Measurements from ENCODE around the gene SEL1L3.
A peak's percentile ranks its signal among the peaks of the same experiment; 100 is the strongest.
"Not testable (repeated sequence)": the region's sequence is repeated elsewhere in the genome, so short reads cannot be mapped to it uniquely, and the experiment has no call there.

Gene SEL1L3

DNA sequence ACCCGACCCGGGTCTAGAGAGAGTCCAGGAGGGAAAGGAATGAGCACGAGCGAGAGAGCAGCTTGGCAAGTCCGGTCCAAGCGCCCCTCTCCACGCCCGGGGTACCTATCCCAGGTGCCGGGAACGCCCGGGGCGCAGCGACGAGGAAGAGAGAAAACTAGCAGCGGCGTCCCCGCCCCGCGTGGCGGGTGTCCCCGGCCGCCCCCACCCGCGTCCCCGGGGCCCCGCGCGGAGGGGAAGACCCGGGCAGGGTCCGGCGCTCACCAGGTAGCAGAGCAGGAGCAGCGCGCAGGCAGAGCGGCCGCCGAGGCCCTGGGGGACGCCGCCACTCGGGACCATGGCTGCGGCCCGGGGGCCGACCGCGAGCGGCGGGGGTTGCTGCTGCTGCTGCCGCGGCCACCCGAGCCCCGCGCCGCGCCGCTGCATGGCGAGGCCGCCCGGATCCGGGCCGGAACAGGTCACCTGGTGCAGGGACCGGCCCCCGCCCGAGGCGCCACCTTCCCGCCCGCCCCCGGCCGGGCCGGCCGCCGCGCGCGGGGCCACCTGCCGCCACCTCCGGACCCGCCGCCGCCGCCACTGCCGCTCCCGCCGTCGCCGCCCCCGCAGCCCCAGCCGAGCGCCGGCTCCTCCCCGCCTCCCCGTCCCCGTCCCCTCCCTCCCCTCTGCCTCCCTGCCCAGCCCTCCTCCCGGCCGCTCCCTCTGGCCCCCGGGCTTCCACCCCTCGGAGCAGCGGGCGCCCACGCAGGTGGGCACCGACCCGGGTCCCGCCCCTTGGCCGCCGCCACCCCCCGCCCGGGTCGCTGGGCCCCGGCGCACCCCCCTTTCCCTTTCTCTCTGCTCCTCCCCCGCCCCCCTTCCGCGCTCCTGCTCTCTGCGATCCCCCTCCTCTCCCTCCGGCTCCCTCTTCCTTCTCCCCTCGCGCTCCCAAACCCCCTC lies at the start of gene SEL1L3:
Gene SEL1L3, minus strand, starts transcription at position 578 of the 936 bp plus-strand sequence. Its CDS starts 152 bp downstream, at position 426.
- peak; percentile 51 for DNase-seq (ENCODE audit: low read depth)

DNA sequence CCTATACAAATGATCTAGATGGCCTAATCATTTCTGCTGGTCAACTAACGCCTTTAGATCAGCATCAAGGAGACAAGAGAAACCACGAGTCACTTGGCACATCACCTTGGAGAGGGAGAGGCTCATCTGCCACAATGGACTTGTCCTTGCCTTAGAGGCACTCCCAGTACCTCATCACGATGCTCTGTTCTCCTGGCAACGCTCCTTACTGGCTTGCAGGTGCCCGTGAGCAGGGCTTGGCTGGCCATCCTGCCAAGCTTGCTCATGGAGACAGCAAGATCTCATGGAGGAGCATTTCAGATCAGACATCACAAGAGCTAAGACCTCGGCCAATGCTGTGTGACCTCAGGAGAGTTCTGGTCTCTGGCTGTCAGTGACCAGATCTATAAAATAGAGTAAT lies 48.6 kb upstream of the SEL1L3 start:
- DNase-seq (ENCODE audit: low read depth), result no peak

DNA sequence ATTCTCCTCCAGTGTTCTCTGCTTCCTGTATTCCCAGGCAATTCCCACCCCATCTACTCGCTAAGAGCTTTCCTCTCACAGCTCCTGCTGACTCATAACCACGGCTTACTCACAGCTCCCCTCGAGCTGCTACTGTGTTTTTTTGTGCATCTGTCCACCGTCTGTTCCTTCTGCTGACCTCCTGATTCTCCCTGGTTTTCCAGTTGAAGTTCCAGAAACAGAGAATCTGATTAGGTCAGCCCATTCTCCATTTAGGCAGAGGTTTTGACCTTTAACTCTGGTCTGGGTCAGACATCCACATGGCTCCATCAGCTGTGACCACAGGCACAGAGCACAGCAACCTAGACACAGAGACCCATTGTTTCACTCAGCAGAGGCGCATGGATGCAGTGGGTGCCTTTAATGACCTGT lies 45.7 kb upstream of the SEL1L3 start:
- DNase-seq (ENCODE audit: low read depth), result no peak

DNA sequence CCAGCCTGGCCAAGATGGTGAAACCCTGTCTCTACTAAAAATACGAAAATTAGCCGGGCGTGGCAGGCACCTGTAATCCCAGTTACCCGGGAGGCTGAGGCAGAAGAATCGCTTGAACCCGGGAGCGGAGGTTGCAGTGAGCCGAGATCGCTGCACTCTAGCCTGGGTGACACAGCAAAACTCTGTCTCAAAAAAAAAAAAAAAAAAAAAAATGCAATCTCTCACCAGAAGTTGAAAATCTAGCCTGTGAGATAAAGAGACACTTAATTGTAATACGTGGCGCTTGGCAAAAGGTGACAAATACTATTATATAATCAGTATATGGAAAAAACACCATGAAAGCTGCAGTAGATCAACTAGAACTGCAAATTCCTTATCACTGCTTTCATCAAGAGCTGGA lies 43.3 kb upstream of the SEL1L3 start:
- not testable (repeated sequence) for DNase-seq (ENCODE audit: low read depth)

DNA sequence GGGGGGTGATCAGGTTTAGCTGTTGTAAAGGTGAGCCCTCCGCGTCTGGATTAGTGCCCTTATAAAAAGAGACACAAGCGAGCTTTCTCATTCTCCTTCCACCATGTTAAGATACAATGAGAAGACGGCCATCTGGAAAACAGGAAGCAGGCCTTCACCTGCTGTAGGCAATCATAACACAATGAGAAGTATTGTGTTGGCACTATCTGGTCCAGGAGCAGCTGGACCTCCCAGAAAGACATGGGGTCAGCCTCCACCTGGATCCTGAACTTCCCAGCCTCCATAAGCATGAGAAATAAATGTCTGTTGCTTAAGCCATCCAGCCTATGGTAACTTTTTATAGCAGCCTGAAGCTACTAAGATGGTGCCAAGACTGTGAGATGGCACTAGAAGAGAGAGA lies 42.6 kb upstream of the SEL1L3 start:
- no peak for DNase-seq (ENCODE audit: low read depth)

DNA sequence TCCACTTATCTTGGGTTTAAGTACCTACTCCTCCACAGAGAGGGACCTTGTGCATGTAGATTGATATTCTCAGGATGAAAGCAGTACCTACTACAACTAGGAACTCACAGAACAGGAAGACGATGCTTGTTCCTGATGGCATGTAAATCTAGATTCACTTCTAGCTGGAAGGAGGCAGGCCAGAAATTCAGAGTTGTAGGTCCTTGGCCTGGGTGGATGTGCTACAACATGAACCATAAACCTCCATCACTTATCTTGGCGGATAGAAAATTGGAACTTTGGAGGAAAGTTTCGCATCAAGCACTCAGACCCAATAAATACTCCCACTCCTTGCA lies 41.9 kb upstream of the SEL1L3 start:
- DNase-seq (ENCODE audit: low read depth), result no peak

DNA sequence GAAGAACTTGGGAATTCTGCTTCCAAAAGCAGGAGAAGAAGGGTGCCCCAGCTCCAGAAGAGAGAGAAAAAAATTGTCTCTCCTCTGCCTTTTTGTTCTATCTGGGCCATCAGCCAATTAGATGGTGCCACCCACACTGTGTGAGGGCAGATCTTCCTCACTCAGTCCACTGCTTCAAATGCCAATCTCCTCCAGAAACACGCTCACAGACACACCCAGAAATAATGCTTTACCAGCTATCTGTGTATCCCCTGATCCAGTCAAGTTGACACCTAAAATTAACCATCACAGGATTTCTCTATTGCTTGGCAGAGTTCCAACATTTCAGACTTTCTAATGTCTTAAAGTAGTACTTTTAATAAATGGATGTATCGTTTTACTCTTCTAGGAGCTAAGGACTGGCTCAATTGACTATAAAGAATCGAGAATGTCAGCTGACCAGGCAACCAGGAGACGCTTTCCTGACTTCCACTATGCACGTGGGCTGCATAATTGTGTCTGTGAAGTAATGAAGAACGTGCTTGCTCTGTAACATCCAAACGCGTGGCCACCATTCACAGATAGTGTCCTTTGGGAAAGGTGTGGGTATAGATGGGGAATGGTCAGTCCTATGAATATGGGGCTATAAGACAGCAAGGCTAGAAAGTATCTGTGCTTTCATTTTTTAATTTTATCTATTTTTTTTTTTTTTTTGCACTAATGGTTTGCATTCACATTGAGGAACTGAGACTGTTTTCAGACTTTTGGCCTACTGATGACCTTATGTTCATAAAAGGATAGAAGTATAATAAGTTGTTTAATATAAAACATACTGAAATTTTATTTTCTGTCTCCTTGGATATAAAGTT lies 41.3 kb upstream of the SEL1L3 start:
- DNase-seq (ENCODE audit: low read depth), result no peak

DNA sequence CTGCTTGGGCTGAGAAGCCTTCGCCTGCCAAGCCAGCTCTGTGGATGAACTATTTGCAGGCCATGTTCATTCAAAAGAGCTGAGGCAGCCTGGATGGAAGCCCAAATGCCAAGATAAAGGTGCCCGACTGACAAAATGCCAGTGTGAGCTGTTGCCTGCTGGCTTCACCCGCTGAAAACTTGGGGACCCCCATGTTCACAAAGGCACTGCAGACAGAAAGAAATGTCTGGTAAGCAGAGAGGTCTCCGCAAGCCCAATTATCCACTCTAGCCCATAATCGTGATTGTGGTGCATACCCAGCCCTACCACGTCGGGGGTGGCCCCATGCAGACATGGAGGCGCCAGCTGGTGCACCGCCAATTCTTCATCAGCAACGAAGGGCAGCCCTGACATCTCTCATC lies 38.2 kb upstream of the SEL1L3 start:
- DNase-seq (ENCODE audit: low read depth), result no peak

DNA sequence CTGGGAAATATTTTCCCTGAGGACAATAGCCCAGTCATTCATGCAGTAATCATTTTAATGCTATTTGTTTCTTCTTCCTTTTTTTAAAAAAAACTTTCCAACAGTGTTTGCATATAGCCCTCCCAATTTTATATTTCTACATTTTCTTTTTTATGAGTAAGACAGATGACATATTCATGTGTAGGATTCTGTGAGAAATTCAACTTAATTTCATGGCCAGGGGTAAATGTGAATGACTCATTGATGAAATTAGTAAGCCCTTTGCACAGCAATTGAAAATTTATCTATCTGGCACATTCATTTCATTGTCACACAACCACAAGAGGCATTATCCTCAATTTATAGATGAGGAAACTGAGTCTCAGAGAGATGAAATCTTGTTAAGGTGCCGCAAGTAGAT lies 37.5 kb upstream of the SEL1L3 start:
- DNase-seq (ENCODE audit: low read depth), result no peak

DNA sequence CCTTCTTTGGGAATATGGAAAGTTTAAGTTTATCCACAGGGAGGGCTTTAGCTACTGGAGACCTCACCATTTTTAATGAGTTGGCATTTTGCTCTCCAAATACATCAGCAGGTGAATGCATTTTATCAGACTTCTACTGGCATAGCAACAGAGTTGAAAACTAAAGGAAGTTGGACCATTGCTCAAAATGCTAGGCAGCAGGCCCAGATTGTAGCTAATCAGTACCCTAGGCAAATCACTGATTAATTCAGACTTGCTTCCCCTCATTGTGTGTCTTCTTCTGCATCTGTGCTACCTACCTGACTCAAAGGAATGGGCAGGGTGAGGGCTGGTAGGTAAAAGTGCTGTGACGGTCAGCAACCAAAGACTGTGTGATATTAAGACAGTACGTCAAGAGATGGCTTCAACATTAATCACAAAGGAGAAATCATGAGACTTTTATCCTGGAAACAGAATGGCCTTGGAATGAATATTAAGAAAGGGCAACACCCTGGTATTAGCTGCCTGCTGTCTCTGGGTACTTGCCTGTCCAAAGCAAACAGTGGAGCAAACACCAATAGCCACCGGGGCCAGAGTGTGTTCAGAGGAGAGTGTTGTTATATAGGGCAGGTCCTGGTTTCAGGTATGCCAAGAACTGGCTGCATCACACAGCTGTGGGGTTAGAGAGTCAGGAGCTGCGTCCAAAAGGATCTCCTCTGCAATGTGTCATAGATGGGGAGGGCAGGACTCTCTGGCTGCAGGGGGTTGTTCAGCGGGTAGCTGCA lies 34.2 kb upstream of the SEL1L3 start:
- no peak for DNase-seq (ENCODE audit: low read depth)

DNA sequence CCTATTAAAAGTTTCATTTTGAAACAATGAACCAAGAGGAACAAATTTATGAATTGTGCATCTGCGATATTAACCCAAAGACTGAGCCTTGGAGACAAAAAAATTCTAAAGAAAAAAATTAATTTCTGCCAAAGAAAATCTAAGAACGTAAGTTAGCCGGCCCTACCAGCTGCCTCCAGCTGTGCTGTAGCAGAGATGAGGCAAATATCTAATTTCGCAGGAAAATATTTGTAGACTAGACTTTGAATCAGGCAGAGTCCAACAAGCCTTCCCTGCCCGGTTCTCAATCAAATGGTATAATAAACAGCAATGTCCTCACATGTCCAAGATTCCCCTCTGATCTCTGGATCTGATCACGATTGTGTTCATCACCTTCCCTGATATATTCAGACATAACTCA lies 30.0 kb upstream of the SEL1L3 start:
- no peak for DNase-seq (ENCODE audit: low read depth)

DNA sequence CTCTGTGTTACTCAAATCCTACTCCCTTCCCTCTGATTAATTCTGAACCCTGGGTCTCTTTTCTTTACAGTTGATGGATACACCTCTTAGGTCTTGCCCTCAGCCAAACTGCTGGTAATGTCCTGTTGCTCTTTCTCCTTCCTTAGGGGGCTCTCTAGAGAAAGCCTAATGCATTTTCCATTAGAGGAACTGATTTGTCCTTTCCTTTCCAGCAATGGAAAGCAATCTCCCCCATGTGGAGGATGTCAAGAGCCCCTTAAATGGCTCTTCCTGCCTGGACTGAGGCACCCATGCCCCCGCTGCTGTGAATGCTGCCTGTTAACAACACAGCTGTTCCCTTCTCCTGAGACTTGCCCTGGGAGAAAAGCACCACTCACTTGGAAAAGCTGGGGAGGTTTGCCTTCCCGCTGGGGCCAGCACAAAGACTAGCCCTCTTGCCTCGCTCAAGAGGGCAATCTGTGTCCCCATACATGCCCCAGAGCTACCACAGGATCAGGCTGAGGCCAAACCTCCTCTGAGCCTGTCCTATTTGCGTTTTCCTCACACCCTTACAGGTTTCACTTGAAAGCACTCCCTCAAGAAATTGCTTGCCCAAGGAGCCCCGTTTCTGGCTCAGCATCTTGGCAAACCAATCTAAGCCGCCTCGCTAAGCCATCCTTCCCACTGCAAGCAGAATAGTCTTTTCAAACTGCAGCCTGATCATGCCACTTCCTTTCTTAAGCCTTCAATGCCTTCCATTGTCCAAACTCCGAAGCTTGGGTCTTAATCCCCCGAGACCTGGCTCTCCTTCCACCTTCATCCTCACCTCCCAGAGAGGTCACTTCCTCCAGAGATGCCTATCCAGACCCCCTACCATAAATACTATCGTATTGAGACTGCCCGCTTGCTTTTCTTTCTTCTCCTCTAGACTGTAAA lies 28.0 kb upstream of the SEL1L3 start:
- no peak for DNase-seq (ENCODE audit: low read depth)

DNA sequence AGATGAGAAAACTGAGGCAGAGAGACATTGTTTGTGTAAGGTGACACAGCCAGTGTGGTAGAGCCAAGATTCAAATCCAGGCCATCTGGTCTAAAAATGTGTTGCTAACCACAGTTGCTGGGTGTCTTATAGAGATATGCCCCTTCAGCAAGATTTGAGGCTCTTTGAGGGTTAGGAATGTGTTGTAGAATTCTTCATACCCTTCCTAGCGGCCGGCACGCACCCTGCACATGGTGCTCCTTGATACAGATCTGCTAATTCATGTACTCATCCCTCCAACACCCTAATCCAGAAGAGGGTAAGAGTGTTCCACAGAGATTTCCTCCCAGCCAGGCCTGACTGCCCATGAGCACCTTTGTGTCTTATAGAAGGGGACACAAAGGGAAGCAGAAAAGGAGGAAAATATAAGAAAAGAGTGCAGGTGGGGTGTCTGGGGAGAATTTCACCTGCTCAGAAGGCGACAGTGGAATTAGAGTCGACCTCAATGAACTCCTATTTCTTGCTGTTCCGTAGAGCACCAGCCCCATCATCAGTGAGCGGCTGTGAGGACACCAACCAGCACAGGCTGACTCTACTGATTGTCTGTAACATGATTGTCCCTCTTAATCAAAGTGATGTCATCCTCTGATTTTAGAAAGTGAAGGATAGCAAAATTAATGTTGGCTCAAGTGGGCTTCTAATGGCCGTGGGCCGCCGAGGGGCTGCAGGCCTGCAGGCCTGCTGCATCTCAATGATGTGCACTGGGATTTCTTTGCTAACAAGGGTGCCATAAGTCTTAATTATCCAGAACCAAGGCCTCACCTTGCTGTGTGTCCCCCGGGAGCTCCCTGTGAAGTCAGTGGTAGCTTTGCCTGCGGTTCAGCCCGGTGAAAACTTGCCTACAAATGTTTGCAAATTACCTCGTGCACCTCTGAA lies 27.1 kb upstream of the SEL1L3 start:
- DNase-seq (ENCODE audit: low read depth), result no peak

DNA sequence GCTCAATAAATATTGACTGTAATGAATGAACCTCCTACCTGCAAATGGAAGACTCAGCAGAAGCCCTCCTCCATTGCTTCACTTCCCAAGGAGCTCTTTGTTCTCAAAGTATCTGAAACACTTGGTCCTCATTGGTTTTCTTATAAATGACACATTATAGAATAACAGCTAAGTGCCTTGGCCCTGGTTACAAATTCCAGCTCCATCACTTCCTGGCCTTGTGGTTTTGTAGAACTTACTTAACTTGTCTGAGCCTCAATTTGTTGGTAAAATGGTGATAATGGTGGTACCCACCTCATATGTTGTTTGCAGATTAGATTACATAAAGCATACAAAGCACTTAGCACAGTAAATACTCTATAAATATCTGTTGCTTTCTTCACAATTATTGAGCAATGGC lies 26.0 kb upstream of the SEL1L3 start:
- DNase-seq (ENCODE audit: low read depth), result no peak

DNA sequence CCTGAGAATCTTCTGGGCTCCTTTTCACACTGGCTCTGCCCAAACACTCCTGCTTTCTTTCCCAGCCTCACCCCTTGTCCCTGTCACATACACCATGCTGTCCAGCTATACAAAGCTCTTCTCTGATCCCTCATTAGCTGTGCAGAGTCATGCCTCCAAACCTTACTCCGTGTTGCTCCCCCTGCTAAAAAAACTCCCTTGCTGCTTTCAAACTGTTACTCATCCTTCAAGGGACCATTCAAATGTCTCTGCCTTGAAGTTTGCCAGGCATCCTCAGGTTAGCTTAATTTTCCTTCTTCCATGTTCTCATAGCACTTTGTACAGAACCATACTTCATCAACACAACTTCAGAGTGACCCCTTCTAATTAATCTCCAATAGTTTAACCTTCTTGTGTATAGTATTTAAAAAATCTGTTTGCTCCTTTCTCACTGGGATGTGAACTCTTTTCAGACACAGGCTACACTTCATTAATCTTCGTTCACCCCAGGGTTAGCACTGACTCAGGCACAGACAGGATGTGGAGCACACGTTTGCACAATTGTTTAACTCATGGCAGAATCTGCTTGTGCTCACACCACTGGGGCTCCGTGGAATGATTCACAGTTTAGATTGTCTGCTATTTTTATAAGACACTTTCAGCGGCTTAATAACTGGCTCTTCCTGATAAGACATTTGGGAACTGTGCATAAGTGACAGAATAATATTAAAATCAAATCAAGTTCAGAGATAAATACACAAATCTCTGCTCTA lies 21.4 kb upstream of the SEL1L3 start:
- DNase-seq (ENCODE audit: low read depth), result no peak

DNA sequence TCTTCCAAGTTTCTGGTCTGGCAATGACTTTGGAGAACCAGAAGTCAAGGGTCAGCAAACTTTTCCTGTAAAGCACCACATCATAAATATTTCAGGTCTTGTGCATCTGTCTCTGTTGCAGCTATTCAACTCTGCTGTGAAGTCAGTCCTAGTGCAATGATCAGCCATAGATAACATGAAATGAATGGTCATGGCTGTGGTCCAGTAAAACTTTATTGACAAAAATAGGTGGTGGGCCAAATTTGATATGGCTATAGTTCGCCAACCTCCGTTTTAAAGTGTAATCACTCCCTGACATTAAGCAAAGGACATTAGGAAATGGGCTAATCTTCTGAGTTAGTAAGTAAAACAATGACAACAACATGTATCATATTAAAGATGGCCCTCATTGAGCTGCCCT lies 20.8 kb upstream of the SEL1L3 start:
- DNase-seq (ENCODE audit: low read depth), result no peak

DNA sequence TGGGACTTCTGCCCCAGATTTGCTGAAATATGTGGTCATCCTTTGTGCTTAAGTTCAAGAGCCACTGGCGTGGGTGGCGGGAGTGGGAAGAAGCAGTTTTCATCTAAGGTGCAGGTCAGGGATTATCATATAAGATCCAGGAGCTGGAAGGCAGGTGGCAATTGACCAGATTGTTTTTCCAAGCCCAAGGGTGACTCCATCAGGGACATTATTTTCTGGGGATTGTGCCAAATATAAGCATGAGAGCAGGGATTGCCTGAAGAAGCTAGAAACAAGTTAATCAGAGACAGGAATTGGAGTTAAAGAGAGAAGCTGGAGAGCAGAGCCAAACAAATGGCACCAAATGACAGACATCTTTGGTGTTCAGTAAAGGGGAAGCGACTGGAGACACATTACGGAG lies 19.4 kb upstream of the SEL1L3 start:
- DNase-seq (ENCODE audit: low read depth), result no peak

DNA sequence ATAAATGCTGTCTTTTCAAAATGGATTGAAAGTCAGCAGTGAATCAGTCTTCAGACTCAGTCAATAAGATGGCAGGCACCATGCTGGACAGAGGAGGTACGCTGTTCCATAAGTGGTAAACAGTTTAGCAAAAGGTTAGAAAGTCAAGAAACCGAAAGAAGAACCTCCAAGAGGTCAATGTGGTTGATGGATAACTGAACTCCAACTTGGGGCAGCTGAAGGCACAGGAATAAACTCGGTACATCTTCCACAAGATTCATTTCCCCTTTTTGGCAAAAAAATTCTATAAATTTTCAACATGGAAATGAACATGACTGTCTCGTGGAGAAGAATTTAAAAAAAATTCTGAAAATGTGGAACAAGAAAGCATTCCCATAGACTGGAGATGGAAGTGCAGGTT lies 18.4 kb upstream of the SEL1L3 start:
- DNase-seq (ENCODE audit: low read depth), result no peak

DNA sequence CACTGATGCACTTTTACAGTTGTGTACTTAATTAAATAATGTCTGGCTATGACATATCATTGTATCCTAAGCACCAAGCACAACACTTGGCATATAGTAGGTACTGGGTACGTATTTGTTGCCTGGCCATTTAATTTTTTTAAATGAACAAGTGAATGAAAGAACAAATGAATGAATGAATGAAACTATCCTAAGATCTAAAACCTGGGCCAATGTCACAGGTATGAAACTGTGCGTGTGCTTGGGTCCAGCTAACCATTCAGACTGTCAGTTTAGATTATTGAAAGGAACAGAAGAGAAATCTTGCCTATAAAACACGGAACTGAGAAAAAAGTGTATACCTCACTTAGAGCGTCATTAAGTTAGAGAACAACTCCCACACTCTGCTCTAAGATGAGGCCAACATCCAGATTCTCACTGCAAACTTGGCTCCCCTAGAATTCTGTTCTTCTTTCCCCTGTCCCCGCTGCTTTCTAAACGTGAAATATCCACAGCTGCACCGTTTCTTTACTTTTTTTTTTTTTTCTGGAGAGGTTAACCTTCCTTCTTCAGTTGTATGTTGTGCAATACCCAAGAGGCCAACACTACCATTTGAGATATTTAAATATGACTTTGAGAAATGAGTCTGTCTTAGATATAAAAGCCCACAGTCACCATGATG lies 17.3 kb upstream of the SEL1L3 start:
- DNase-seq (ENCODE audit: low read depth), result no peak
